ENCODE measurements around the gene GALNT14.

GRCh38 chr2:31141443-31142085 lies 3.3 kb upstream of the GALNT14 start:
- TF ChIP-seq PREB (CRISPR knock-in tag; IDR thresholded peaks at IDR 0.05; ENCODE audit: borderline replicate concordance) (no peak), ATF1 (CRISPR knock-in tag; IDR thresholded peaks at IDR 0.05) (no peak), FOXJ3 (CRISPR knock-in tag; IDR thresholded peaks at IDR 0.05; ENCODE audit: borderline replicate concordance) (no peak), CTCF (IDR thresholded peaks at IDR 0.05) (no peak), ATF6 (CRISPR knock-in tag; IDR thresholded peaks at IDR 0.05) (no peak)
